H1 (cell line): ENCODE data around the gene CDH6. TPM values are rescaled to one million over a fixed set of nuclear protein-coding genes. Genes with fewer than 3 reads are reported as not detected.

Experiments used
- CTCF ChIA-PET: fragments of 300-600 bp; sonication (Branson Sonifier 250); formaldehyde crosslinking; loops from one replicate; lab custom pipeline; 2021; ENCODE audit not compliant: partially characterized antibody; lab: Charles Lee
- POLR2A ChIA-PET: fragments of 300-600 bp; sonication (Branson Sonifier 250); formaldehyde crosslinking; loops from one replicate; lab custom pipeline; 2021; ENCODE audit warnings: inconsistent platforms; ENCODE audit not compliant: partially characterized antibody; lab: Charles Lee
- DNase-seq, 2 experiments: peaks; one replicate each; pipeline versions ENCODE4 v3.0.0 to v3.0.0-alpha.2; 2010 to 2022; ENCODE audit warnings: low spot score in 2 of 2, low read depth in 1 of 2, mixed read lengths in 1 of 2
- FAIRE-seq: peaks from 2 replicates; lab custom pipeline; 2011; peaks lifted over from hg19 to GRCh38; lab: Jason Lieb, UNC
- H2AFZ ChIP-seq: 2 replicates; pipeline ENCODE4 v1.8.1; 2012; ENCODE audit warnings: low read length, inconsistent platforms
- H2AK5ac ChIP-seq: 2 replicates; pipeline ENCODE4 v1.6.1; 2013; ENCODE audit warnings: low read depth, low read length
- H2BK120ac ChIP-seq: replicated peaks from 2 replicates; pipeline ENCODE3; 2013; ENCODE audit warnings: low read depth, low read length, inconsistent platforms
- H2BK12ac ChIP-seq: 2 replicates; pipeline ENCODE4 v1.6.1; 2013; ENCODE audit warnings: low read depth, low read length
- H2BK15ac ChIP-seq: 2 replicates; pipeline ENCODE4 v1.6.1; 2013; ENCODE audit warnings: low read length
- H2BK20ac ChIP-seq: 2 replicates; pipeline ENCODE4 v1.6.1; 2013; ENCODE audit warnings: low read length
- H2BK5ac ChIP-seq: 2 replicates; pipeline ENCODE4 v1.6.1; 2013; ENCODE audit warnings: low read depth, low read length
- H3K14ac ChIP-seq: 2 replicates; pipeline ENCODE4 v1.6.1; 2013; ENCODE audit warnings: inconsistent platforms; ENCODE audit not compliant: insufficient read length
- H3K18ac ChIP-seq: 2 replicates; pipeline ENCODE4 v1.6.1; 2013; ENCODE audit warnings: low read length; ENCODE audit errors: extremely low read depth
- H3K23ac ChIP-seq: 2 replicates; pipeline ENCODE4 v1.6.1; 2013; ENCODE audit warnings: inconsistent platforms; ENCODE audit not compliant: insufficient read length
- H3K23me2 ChIP-seq: 2 replicates; pipeline ENCODE4 v1.6.1; 2013; ENCODE audit warnings: low read depth, low read length
- H3K27ac ChIP-seq: 2 replicates; pipeline ENCODE4 v1.6.1; 2011; ENCODE audit warnings: low read depth, low read length, inconsistent platforms
- H3K27me3 ChIP-seq, 4 experiments: replicated peaks in 1 of 4; 1 replicate in 1 of 4; 2 replicates in 3 of 4; pipeline versions ENCODE4 v1.6.1 to v1.8.1; 2011 to 2013; ENCODE audit warnings: low read length in 3 of 4, mild to moderate bottlenecking in 3 of 4, inconsistent platforms in 2 of 4, mixed read lengths in 2 of 4, moderate library complexity in 1 of 4; ENCODE audit not compliant: control insufficient read depth in 3 of 4, insufficient read depth in 3 of 4; ENCODE audit errors: extremely low read depth in 1 of 4
- H3K36me3 ChIP-seq, 4 experiments: 2 replicates each; pipeline versions ENCODE4 v1.6.1 to v1.8.1; 2011 to 2013; ENCODE audit warnings: mild to moderate bottlenecking in 4 of 4, low read length in 3 of 4, moderate library complexity in 2 of 4, control low read depth in 1 of 4, inconsistent platforms in 1 of 4; ENCODE audit not compliant: insufficient read depth in 4 of 4, control insufficient read depth in 2 of 4
- H3K4ac ChIP-seq: replicated peaks from 2 replicates; pipeline ENCODE3; 2013; ENCODE audit warnings: low read length, low read depth, mixed read lengths, inconsistent platforms; ENCODE audit not compliant: insufficient read length
- H3K4me1 ChIP-seq, 4 experiments: replicated peaks in 1 of 4; 1 replicate in 1 of 4; 2 replicates in 3 of 4; pipeline versions ENCODE4 v1.6.1 to v1.8.1; 2011 to 2013; ENCODE audit warnings: low read length in 3 of 4, inconsistent platforms in 2 of 4, mixed read lengths in 1 of 4; ENCODE audit not compliant: insufficient read depth in 4 of 4, control insufficient read depth in 3 of 4
- H3K4me2 ChIP-seq, 2 experiments: 2 replicates each; pipeline versions ENCODE4 v1.6.1 to v1.8.1; 2011 to 2013; ENCODE audit warnings: low read depth in 2 of 2, low read length in 2 of 2, control low read depth in 1 of 2, inconsistent platforms in 1 of 2, mild to moderate bottlenecking in 1 of 2; ENCODE audit not compliant: insufficient read depth in 1 of 2
- H3K4me3 ChIP-seq, 4 experiments: fragments of 200-600, 300-600 bp in 1 of 4; sonication (generic), shearing (Covaris generic), sonication (Bioruptor Twin) in 1 of 4; 2 replicates each; pipeline versions ENCODE4 v1.5.1 to v1.8.1; 2011 to 2016; ENCODE audit warnings: low read length in 4 of 4, low read depth in 3 of 4, control low read depth in 2 of 4, inconsistent platforms in 2 of 4, mild to moderate bottlenecking in 2 of 4, mixed read lengths in 1 of 4, moderate library complexity in 1 of 4; ENCODE audit not compliant: insufficient read depth in 2 of 4; ENCODE audit errors: extremely low read depth in 1 of 4
- H3K56ac ChIP-seq: replicated peaks from 2 replicates; pipeline ENCODE3; 2013; ENCODE audit warnings: low read depth, mild to moderate bottlenecking, mixed read lengths, low read length, inconsistent platforms; ENCODE audit not compliant: insufficient read length
- H3K79me1 ChIP-seq: 2 replicates; pipeline ENCODE4 v1.6.1; 2013; ENCODE audit warnings: low read depth, low read length, control low read depth
- H3K79me2 ChIP-seq, 2 experiments: 2 replicates each; pipeline versions ENCODE4 v1.6.1 to v1.8.1; 2012 to 2013; ENCODE audit warnings: low read length in 2 of 2, mild to moderate bottlenecking in 2 of 2, inconsistent platforms in 1 of 2; ENCODE audit not compliant: insufficient read depth in 2 of 2, control insufficient read depth in 1 of 2
- H3K9ac ChIP-seq, 4 experiments: replicated peaks in 1 of 4; 1 replicate in 1 of 4; 2 replicates in 3 of 4; pipeline versions ENCODE4 v1.6.1 to v1.8.1; 2011 to 2013; ENCODE audit warnings: low read depth in 3 of 4, low read length in 3 of 4, control low read depth in 2 of 4, mild to moderate bottlenecking in 2 of 4, moderate library complexity in 2 of 4, inconsistent platforms in 1 of 4; ENCODE audit errors: extremely low read depth in 1 of 4
- H3K9me3 ChIP-seq, 2 experiments: 2 replicates each; pipeline versions ENCODE4 v1.6.1 to v1.8.1; 2012 to 2013; ENCODE audit warnings: mild to moderate bottlenecking in 2 of 2, moderate library complexity in 2 of 2, control low read depth in 1 of 2, inconsistent platforms in 1 of 2, low read depth in 1 of 2, low read length in 1 of 2, mixed read lengths in 1 of 2; ENCODE audit not compliant: insufficient read depth in 2 of 2
- H4K20me1 ChIP-seq, 2 experiments: replicated peaks in 1 of 2; 2 replicates each; pipeline versions ENCODE3 to v1.8.1; 2011 to 2013; ENCODE audit warnings: inconsistent platforms in 2 of 2, low read length in 2 of 2, mild to moderate bottlenecking in 1 of 2; ENCODE audit not compliant: insufficient read depth in 2 of 2, control insufficient read depth in 1 of 2
- H4K5ac ChIP-seq: 2 replicates; pipeline ENCODE4 v1.6.1; 2013; ENCODE audit warnings: low read length, low read depth, mixed read lengths, inconsistent platforms; ENCODE audit not compliant: insufficient read length
- H4K8ac ChIP-seq: 2 replicates; pipeline ENCODE4 v1.8.0; 2013; ENCODE audit warnings: mild to moderate bottlenecking, moderate library complexity, low read length, inconsistent platforms; ENCODE audit not compliant: insufficient read depth; ENCODE audit errors: extremely low read depth
- H4K91ac ChIP-seq: replicated peaks from 2 replicates; pipeline ENCODE3; 2013; ENCODE audit warnings: low read length, mixed read lengths, inconsistent platforms; ENCODE audit not compliant: insufficient read length
- BCL11A ChIP-seq, 2 experiments: IDR thresholded peaks; one replicate each; pipeline ENCODE4 v1.6.1; 2011; ENCODE audit warnings: low read depth in 2 of 2, low read length in 2 of 2, mild to moderate bottlenecking in 2 of 2
- CHD2 ChIP-seq: IDR thresholded peaks from 2 replicates; pipeline ENCODE4 v1.6.1; 2012; ENCODE audit warnings: low read length, improper control_type of control experiment
- CREB1 ChIP-seq: IDR thresholded peaks from 2 replicates; pipeline ENCODE4 v1.6.1; 2012; ENCODE audit warnings: inconsistent platforms
- KDM1A ChIP-seq: fragments of 200-600, 300-600 bp; sonication (generic); IDR thresholded peaks from 2 replicates; pipeline ENCODE4 v1.7.1; 2016; ENCODE audit warnings: mild to moderate bottlenecking, low read length, borderline replicate concordance
- KDM5A ChIP-seq: fragments of 200-600 bp; IDR thresholded peaks from 2 replicates; pipeline ENCODE4 v1.7.1; 2012; ENCODE audit warnings: mild to moderate bottlenecking, low read length, inconsistent platforms, mixed read lengths
- POLR2AphosphoS5 ChIP-seq: IDR thresholded peaks from 2 replicates; pipeline ENCODE4 v1.6.1; 2011; ENCODE audit warnings: low read depth, low read length
- TEAD4 ChIP-seq: IDR thresholded peaks from 2 replicates; pipeline ENCODE4 v1.6.1; 2012; ENCODE audit warnings: low read depth, low read length, inconsistent platforms, mixed read lengths
- WGBS, 2 experiments: shearing (Covaris generic) in 1 of 2; methylation state at CpG; one replicate each; pipeline versions ENCODE4 v1.1.6 to v1.1.7; 2013 to 2015; ENCODE audit warnings: low lambda C conversion rate in 2 of 2, mixed read lengths in 2 of 2, inconsistent platforms in 1 of 2, low coverage in 1 of 2, missing lambda C conversion rate in 1 of 2; ENCODE audit not compliant: insufficient replicate concordance in 2 of 2, insufficient coverage in 1 of 2, insufficient read length in 1 of 2; ENCODE audit errors: extremely low coverage in 1 of 2, missing lambda C conversion rate in 1 of 2; 5-methylcytosine and 5-hydroxymethylcytosine counted together
- polyA plus RNA-seq, 7 experiments: library from polyadenylated mRNA; depleted of rRNA in 3 of 7; stranded (reverse) in 5 of 7; unstranded in 2 of 7; fragments of >200 nt in 5 of 7; fragments of 200-250 nt in 2 of 7; gene quantifications; 1 replicate in 5 of 7; 2 replicates in 1 of 7; 4 replicates in 1 of 7; pipeline versions ENCODE4 v1.2.1 to v1.2.3, GENCODE V29; 2011 to 2013; ENCODE audit warnings: missing spikeins in 2 of 7, mixed read lengths in 2 of 7
- total RNA-seq: library from RNA; stranded (reverse); fragmentation: NEBNext Ultra II Directional; extraction: Animal tissue kit (Norgen Biotek cat#: 25700); gene quantifications from 2 replicates; pipeline ENCODE4 v1.2.1, GENCODE V29; 2021

The CDH6 gene
- total and polyA plus RNA-seq, 2 of the 8 experiments (the other 6 are each of a cell fraction or from before 2014, with no cell fraction given): 1.4 to 1.9 TPM

DNA sequence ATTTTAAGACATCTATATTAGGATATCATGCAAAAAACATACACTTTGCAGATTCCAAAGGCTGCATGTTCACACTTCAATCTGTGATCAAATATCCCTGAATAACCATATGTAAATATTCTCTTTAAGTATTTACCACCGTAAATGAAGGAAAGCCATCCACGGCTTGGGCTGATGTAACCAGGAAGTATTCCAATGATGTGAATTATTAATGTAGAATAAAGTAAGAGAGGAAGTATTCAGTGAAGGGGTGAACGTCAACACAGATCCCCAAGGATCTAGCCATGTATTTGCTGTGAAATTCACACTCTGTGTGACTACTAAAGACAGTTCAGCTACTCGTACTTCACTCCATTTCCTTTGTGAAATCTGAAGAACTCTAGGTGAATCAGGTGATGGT, 75.2 kb downstream of the CDH6 start:
- Histone ChIP-seq H3K79me1 (no peaks in the 10 kb centered on the region), H3K23ac (no peak overlapping the region), H2BK12ac (no peak overlapping the region), H3K18ac (no peak overlapping the region), H3K27me3 (no peaks in the 10 kb centered on the region), H2BK120ac (no peak overlapping the region), H3K4me3 (no peak overlapping the region), H4K20me1 (no peaks in the 10 kb centered on the region), H3K4me2 (no peak overlapping the region), H3K56ac (no peak overlapping the region), H3K4me1 (peaks cover 0 to 12% (median 6%) of the 10 kb centered on the region in 4 experiments; a peak in 3 of 7 replicates), H3K36me3 (no peaks in the 10 kb centered on the region), H3K14ac (no peak overlapping the region), H2AK5ac (no peak overlapping the region), H3K79me2 (no peaks in the 10 kb centered on the region), H2BK5ac (no peak overlapping the region), H3K27ac (no peak overlapping the region), H3K4ac (no peak overlapping the region), H4K5ac (no peak overlapping the region), H3K23me2 (no peaks in the 10 kb centered on the region), H4K8ac (no peak overlapping the region), H4K91ac (no peak overlapping the region), H2BK20ac (no peak overlapping the region), H2AFZ (no peak overlapping the region), H3K9ac (no peak overlapping the region; a peak in 1 of 7 replicates), H3K9me3 (no peaks in the 10 kb centered on the region), H2BK15ac (no peak overlapping the region)
- DNase-seq: no peak
- TF ChIP-seq BCL11A (IDR thresholded peaks at IDR 0.05; ENCODE audit: low read depth in 2 of 2, low read length in 2 of 2) (no peak), POLR2AphosphoS5 (no peak), CREB1 (no peak), KDM1A (no peak), KDM5A (no peak), TEAD4 (no peak), CHD2 (no peak)
- no peak for FAIRE-seq
- WGBS, 2 experiments: 90% methylated on average over 4 of the region's 4 CpGs; no CpG with 5 or more reads in 1 of the 2 experiments
- POLR2A ChIA-PET: no interaction called here
- CTCF ChIA-PET: interaction anchor here (0.9 to 6.3 kb wide), 8 partner anchors 9 to 1228 kb away, joined by 3 to 67 read pairs (median 12); no protein-coding TSS in a partner anchor
